Activated naive CD4-positive, alpha-beta T cell treated with Interleukin-2 at 50 U/mL for 16 hours (primary cell): Measurements from ENCODE around the gene PARD3.

ENCODE experiments used
- DNase-seq: peaks from one replicate; pipeline ENCODE4 v3.0.0-alpha.2; 2020

PARD3 gene

GRCh38 chr10:34191406-34191805, 623.7 kb downstream of the PARD3 start:
- DNase-seq: no peak

- DNase-seq: no peak
Measured at GRCh38 chr10:34190580-34190979, 624.5 kb downstream of the PARD3 start.

- DNase-seq: no peak
Measured at GRCh38 chr10:34189830-34190229, 625.3 kb downstream of the PARD3 start.

- DNase-seq: no peak
Measured at GRCh38 chr10:34188221-34188620, 626.9 kb downstream of the PARD3 start.

GRCh38 chr10:34187201-34187600, 627.9 kb downstream of the PARD3 start:
- no peak for DNase-seq

- no peak for DNase-seq
Measured at GRCh38 chr10:34186745-34187144, 628.4 kb downstream of the PARD3 start.

GRCh38 chr10:34185998-34186397, 629.1 kb downstream of the PARD3 start:
- DNase-seq: no peak

- no peak for DNase-seq
Measured at GRCh38 chr10:34184939-34185386, 630.1 kb downstream of the PARD3 start.

- DNase-seq: no peak
Measured at GRCh38 chr10:34184397-34184796, 630.7 kb downstream of the PARD3 start.

- DNase-seq: no peak
Measured at GRCh38 chr10:34183016-34183796, 631.9 kb downstream of the PARD3 start.

GRCh38 chr10:34181553-34182300, 633.4 kb downstream of the PARD3 start:
- no peak for DNase-seq

GRCh38 chr10:34180749-34181148, 634.3 kb downstream of the PARD3 start:
- no peak for DNase-seq

- no peak for DNase-seq
Measured at GRCh38 chr10:34179280-34179679, 635.8 kb downstream of the PARD3 start.

GRCh38 chr10:34178756-34179155, 636.3 kb downstream of the PARD3 start:
- DNase-seq: no peak

GRCh38 chr10:34178196-34178595, 636.9 kb downstream of the PARD3 start:
- no peak for DNase-seq

GRCh38 chr10:34177445-34177844, 637.7 kb downstream of the PARD3 start:
- DNase-seq: no peak

GRCh38 chr10:34176351-34176750, 638.7 kb downstream of the PARD3 start:
- DNase-seq: no peak

GRCh38 chr10:34175121-34175520, 640.0 kb downstream of the PARD3 start:
- DNase-seq: no peak

GRCh38 chr10:34172936-34173533, 642.1 kb downstream of the PARD3 start:
- DNase-seq: no peak

GRCh38 chr10:34171957-34172527, 643.1 kb downstream of the PARD3 start:
- DNase-seq: no peak

GRCh38 chr10:34169677-34170076, 645.4 kb downstream of the PARD3 start:
- DNase-seq: no peak

- no peak for DNase-seq
Measured at GRCh38 chr10:34169131-34169530, 646.0 kb downstream of the PARD3 start.

GRCh38 chr10:34168439-34168838, 646.7 kb downstream of the PARD3 start:
- DNase-seq: no peak

GRCh38 chr10:34166823-34167222, 648.3 kb downstream of the PARD3 start:
- DNase-seq: no peak
